HG03139 (cell line): Measurements from ENCODE around the gene CDV3.

Experiments
- ATAC-seq: cut with Tn5 transposase; IDR thresholded peaks from one replicate; pipeline ENCODE4 v1.9.1; 2021; ENCODE audit not compliant: unreplicated experiment

The CDV3 gene

DNA sequence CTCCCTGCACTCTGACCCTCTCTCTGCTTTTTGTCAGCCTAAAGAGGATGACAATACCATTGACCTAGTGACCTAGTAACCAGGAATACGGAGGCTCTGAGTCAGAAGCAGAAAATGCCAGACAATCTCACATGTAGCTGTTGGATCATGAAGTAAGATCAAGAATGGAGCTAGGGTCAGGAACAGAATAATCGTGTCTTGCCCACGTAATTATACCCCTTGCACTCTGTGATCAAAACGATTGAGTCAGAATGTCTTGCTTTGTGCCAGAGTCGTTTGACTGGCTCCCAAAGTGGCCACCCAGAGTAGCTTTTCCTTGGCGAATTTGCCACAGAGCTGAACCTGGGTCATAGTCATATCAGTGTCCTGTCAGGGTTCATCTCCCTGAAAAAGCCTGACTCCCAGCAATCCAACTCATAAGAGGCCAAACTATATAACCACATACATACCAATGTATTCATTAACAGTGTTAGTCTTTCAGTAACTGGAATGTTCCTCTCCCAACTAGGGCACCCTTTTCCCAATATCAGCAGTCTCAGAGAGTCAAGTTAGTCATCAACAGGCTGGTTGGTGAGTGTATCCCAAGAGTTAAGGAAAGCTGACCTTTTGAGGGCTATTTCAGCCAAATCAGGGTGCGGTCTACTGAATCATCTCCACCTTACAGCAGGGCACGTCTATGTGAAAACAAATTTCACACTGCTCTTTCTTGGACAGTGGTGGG is 5.0 kb upstream of the CDV3 start:
- ATAC-seq = no peak

DNA sequence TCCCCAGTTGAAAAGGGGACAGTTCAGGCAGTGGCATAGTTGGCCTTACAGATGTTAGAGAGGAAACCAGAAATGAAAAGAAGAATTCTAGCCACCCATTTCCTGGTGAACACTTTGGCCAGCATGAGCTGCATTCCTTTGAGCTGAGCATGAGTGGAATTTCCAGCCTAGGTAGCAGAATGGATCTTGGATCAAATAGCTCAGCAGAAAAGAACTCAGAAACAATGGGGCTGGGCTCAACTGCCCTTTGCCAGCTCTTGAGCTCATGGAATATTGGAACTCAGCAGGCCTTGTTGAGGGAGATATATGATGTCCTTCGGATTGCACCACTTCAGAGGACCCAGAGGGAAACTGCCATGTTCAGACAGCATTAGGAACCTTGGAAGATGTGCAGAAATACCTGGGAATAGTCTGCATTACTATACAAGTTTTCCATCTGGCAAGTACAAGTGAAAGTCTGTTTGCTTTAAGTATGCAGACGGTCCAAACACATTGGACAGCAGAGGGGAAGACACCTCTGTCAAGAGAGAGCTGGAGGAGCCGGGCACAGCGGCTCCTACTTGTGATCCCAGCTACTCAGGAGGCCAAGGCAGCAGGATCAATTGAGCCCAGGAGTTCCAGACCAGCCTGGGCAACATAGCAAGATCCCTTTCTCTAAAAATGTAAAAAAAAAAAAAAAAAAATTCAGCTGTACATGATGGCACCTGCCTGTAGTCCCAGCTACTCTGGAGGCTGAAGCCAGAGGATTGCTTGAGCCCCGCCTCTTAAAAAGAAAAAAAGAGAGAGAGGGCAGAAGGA is 3.1 kb upstream of the CDV3 start:
- ATAC-seq = no peak

DNA sequence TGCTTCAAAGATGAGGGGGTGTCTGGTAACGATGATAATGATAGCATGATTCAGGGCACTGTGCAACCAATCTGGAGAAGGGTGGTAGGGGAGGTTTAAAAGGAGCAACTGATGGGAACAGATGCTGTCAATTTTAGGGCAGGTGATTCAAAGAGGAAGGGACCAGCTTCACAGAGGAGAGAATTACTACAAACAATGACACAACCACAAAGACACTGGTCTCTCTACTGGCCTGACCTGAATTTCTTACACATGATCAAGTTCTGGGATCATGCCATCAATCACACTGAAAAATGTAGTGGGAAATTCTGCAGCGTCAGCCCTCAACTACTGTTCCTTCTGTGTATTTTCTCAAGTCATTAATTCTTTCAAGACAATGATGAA is 2.6 kb upstream of the CDV3 start:
- ATAC-seq = no peak

DNA sequence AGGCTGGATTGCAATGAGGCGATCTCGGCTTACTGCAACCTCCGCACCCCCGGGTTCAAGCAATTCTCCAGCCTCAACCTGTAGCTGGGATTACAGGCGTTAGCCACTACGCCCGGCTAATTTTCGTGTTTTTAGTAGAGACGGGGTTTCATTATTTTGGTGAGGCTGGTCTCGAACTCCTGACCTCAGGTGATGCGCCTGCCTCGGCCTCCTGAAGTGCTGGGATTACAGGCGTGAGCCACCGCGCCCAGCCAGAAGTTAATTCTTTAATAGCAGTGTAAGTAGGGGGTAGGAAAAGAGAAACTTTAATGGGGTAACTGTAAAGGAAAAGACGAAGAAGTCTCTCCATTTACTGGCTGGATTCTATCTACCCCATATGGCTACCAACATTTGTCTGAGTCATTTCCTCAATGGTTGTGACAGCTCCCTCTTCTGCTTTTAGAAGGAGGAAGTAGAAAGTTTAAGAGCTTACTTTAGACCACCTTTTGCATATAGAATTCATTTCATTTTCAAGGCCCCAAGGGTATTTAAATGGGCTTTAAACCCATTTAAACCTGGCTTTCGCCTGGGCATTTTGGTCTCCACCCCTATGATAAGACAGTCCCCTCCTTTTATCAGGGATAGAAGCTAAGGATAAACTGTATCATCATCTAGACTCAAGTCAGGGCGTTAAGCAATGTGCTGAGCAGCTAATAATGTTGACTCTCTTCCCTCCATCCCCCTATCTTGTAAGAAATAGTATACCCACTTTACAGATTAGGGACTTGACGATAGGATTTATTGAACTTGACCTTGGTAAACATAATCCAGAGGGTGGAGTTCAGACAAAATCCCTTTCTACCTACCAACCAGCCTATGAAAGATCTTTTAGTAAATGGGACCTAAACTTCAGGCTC is 1.1 kb upstream of the CDV3 start:
- no peak for ATAC-seq

DNA sequence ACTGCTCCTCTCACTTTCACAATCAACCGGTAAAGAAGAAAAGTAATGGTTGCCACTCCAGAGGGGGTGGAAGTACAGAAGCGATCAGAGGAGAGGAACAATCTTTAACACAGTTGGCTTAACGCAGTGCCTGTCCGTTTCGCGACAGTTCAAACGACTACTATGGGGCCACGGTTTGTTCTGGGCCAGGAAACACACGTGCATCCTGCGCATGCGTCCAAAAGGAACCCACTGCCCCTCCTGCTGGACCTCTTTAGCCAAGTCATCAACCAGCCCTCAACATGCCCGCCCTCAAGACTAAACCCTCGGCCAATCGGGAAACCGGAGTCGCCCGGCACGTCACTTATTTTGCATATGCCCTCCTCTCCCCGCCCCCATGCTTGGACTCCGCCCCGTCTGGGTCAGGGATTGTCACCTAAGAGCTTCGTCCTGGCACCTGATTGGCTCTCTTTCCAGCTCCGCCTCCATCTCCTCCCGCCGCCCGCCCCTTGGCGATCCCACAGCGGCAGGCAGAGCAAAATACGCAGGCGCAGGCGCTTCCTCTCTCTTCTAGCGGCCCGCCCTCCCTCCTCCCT is 345 bp upstream of the CDV3 start:
- ATAC-seq = peak; percentile 76

DNA sequence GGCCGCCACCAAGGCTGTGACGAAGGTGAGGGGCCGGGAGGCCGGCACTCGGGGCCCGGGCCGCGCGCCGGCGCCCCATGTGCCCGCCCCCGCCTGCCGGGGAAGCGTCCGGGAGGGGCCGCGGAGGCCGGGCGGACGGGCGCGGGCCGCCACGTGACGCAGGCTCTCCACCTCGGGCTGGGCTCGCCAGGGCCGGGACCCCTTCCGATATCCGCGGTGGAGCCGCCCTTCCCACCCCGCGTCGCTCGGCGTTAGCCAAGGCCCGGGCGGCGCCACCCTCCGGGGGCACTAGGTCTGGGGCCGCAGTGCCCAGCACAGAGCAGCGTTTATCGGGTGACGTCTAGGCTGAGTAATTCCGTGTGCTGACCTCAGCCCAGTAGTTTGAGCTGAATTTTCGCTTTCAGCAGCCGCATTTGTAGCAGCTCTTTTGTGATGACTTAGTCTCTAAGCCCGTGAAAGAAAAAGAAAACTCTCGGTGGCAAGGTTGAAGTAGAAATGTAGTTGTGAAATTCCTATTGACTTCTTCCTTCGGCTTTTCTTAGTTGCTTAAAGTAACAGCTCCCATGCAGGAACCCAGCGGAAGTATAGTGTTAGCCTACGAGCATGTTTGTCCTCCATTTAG is 885 bp downstream of the CDV3 start:
- ATAC-seq = peak; percentile 26

DNA sequence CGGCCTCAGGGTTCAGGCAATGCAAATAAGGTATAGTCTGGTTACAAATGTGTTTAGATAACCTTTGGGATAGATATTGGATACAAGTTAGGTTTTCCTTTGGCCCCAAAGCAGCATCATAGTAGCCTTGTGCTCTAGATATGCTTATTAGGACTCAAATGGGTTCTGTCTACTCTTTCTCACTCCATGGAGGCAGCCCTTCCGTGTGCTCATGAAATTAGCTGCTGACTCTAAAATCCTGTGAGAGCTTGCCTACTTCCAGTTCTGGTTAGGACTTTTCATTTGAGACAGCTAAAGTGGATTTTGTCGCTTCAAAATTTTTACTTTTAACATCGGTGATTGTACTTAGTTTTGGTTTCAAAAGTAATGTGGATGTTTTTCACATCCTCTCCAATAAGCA is 1.6 kb downstream of the CDV3 start:
- no peak for ATAC-seq

DNA sequence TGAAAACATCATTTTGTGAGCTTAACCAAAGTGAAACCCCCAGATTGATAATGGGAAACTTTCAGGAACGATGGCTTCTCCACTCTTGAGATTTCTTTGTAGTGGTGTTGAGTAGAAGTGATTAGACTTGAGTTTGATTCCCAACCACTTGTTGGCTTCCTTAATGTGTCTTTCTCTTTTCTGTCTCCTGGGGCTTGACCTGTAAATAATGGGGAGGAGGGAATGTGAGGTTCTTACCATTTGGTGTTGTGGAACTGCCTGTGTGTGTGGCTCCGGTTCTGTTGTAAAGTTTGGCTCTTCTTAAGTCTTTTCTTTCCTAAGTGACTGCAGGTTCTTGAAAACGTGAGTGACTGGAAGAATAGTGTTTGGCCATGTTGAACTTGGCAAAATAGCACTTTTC is 2.7 kb downstream of the CDV3 start:
- no peak for ATAC-seq

DNA sequence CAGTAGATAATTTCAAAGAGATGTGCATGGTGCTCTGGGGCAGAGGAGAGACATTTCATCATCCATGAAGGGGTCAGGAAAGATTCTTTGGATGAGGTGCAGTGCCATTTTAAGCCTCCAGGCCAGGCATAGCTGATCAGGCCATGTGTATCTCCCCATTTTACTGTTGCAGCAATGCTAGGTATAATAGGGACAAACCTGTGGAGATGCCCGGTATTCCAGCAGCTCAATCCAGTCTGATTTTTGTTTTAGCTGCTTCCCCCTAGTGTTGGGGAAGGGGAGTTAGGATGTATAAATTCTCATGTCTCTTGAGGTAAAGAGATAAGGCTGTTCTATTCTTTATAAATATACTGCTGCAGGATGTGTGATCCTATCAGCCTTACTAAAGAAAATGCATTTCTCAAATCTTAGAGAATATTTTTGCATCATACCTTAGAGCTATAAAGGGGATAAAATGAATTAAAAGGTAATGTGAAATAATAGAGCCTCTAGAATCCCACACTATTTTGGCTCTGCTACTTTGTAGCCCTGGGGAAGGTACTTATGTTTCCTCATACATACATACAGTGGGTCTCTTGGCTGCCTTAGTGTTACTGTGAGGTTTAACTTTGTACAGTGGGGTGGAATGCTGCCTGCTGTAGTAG is 5.2 kb downstream of the CDV3 start:
- ATAC-seq = no peak

DNA sequence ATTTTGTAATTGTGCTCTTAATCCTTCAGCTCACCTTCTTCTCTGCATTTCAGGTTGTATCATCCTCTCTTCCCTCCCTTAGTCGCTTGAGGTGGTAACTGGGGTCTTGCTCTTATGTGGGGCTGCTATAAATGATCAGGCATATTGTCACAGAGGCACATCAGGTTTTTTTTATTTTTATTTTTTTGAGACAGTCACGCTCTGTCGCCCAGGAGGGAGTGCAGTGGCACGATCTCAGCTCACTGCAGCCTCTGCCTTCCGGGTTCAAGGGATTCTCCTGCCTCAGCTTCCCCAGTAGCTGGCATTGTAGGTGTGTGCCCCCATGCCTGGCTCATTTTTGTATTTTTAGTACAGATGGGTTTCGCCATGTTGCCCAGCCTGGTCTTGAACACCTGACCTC is 9.9 kb downstream of the CDV3 start:
- ATAC-seq = no peak

DNA sequence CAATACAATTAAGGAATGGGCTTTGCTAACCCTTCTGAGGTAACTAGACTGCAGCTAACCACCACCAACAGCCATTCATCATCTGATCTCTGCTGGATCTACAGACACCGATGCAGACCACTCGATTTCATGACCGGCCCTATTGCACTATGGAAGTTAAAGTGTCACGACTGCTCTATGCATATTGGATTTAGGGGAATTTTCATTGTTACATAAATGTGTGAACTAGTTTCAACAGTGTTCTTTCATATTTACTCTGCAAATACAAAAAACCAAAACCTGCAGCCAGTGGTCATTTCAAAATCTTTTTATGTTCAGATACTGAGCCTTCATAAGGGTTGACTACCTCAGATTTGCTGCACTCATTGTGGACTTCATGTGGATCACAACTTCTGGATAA is 14.5 kb downstream of the CDV3 start:
- ATAC-seq = no peak

DNA sequence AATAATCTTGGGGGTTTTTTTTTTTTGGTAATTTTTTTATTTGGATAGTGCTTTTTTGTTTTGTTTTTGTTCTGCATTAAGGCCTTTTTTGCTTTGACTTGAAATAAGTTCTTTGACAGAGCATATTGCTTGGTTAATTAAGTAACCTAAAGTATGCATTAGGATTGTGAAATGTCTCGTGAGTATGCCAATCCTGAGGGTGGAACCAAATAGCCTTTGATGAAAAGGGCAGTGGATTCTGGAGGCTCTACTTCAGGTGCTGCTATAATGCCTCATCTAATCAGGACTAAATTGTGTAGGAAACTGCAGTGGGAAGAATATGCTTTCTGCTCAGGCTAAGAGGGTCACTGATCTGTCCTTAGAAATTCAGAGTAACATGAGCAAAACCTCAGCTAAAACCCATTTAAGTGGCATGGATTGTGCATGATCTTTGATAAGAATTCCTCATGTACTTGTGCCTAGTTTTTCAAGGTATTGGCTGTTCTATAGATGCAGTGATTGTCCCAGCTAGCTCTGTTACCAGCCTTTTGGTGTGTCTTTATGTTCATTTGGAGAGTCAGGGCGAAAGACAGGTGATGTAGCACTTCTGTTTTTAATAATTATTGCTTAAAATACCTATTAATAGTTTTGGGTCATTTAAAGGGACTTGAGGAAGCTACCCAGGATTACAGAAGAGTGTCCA is 15.4 kb downstream of the CDV3 start:
- ATAC-seq = no peak

DNA sequence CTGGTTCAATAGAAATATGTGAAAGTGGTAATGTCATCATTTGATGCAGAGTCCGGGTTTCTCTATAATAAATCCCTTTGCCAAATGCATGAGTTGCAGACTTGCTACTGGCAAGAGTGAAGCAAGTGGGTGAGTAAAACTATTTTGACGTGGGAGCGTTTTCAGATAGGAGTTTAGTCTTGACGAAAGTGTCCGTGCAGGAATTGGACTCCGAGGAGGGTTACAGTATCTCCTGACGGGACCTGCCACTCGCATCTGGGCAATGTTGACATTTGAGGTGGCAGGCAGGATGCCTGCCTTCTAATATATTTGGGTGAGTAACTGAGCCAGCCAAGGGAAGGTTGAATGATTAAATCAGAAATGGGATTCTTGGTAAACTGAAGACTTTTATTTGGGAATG is 16.0 kb downstream of the CDV3 start:
- no peak for ATAC-seq

DNA sequence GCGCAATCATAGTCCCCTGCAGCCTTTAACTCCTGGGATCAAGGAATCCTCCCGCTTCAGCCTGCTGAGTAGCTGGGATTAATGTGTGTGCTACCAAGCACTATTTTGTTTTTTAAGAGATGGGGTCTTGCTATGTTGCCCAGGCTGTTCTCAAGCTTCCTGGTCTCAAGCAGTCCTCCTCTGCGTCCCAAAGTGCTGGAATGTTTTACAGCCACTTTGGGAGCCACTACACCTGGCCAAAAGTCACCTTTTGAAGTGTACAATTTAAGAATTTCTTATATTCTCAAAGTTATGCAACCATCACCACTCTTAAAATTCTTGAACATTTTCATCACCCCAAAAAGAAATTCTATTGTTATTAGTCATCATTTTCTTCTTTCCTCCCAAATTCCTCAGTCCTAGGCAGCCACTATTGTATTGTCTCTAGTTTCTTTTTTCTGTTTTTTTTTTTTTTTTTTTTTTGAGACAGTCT is 17.8 kb downstream of the CDV3 start:
- ATAC-seq = no peak

DNA sequence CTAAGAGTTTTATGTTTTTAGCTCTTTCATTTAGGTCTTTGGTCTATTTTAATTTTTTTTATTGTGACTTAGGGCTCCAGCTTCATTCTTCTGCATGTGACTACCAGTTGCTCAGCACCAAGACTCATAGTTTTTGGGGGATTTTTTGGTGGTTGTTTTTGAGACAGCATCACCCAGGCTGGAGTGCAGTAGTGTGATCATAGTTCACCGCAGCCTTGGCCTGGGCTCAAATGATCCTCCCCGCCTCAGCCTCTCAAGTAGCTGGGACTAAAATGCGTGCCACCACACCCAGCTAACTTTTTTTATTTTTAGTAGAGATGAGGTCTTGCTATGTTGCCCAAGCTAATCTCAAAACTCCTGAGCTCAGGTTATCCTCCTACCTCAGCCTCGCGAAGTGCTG is 19.4 kb downstream of the CDV3 start:
- ATAC-seq = no peak

DNA sequence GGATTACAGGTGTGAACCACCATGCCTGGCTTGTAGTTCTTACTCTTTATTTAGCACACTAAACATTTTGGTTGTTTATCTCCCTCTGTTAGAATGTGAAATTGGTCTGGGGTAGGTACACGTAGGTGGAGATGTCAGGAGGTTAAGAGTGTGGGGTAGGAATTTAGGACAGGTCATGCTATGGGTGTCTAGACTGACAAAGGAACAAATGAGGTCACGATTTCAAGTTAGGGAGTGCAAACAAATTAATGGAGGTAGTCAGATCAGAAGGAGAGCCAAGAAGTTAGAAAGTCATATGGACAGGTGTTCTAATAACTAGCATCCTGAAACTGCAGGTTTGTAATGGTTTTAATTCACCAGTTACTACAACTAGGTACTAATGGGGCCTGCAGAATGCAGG is 19.8 kb downstream of the CDV3 start:
- ATAC-seq = no peak

DNA sequence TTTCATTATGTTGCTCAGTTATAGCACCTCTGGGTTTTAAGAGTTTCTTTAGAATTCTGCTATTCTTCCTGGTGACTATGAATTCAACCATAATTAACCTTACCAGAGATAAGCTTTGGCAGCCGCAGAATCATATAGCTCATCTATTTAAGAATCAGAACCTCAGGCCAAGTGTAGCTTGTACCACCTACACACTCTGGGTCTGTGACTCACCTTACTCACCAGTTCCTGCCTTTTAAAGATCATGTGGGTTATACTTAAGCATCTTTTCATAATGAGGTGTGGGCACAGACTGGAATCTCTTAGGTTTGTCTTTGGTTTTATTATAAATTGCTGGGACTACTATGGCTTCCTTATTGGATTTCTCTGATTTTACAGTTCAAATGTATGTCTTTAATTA is 21.9 kb downstream of the CDV3 start:
- ATAC-seq = no peak

DNA sequence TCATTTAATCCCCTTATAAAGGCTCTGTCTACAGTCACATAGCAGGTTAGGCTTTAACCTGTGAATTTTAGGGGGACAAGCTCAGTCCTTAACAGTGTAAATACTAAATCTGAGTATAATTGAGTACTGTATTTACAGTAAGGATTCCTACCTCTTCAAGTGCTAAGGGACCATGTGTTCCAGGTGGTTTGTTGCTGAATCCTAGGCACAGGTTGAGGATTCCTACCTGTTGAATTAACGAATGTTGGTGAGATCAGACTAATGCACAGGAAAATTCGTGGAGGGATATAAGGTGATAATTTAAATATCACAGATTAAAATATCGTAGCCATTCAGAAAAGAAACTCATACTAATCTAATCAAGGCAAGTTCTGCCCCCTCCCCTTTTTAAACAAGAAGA is 24.9 kb downstream of the CDV3 start:
- ATAC-seq = no peak

DNA sequence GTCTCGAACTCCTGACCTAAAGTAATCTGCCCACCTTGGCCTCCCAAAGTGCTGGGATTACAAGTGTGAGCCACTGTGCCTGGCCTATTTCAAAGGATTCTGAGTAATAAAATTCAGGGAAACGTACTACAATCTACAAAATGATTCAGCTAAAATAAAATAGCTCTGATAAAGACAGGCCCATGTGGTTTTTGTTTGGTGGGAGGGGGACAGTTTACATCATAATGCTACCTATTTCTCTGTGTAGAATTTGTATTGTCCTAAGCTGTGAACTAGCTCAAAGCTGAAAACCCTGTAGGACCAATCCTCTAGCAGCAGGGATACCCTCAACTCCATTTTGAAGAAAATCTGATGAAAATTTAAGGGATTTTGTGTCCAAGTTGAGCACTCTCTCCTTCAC is 25.8 kb downstream of the CDV3 start:
- ATAC-seq = no peak

DNA sequence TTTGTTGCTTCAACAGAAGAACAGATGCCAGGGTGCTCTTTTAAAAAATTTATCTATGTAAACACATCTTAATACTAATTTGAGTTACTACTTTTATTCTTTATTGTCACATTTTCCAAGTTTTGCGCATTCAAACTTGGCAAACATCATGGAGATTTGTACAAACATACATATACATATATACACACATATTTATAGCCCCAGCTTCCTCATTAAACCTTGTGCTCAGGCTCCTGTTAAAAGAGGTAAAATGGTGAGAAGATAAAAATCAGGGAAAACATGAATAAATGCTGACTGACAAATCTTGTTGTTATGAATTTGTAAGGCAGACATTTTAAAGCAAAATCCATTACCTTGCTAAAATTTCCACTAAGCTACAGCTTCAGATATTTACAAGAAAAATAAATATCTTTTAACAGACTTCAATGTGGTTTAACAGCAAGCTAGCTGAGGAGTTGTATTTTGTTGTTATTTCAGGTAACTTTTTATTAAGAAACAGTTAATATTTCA is 27.1 kb downstream of the CDV3 start:
- no peak for ATAC-seq
